Measurements from ENCODE around the gene JCAD. TPM values are rescaled to one million over a fixed set of nuclear protein-coding genes. Genes with fewer than 3 reads are reported as not detected.

The JCAD gene
- total and polyA plus RNA-seq, 2 of the 8 experiments (the other 6 are each of a cell fraction or from before 2014, with no cell fraction given) = 0.56 to 5.2 TPM

- H3K27me3 ChIP-seq (replicated peaks in 1 of 4; ENCODE audit: control insufficient read depth in 3 of 4, extremely low read depth in 1 of 4, insufficient read depth in 3 of 4, low read length in 3 of 4) = no peaks in the 10 kb centered on the region
- POLR2A ChIA-PET (ENCODE audit: partially characterized antibody) = no interaction called here
These were observed 77.9 kb downstream of the JCAD start for GRCh38 chr10:29981510-29981909.

More at GRCh38 chr10:29981510-29981909, 77.9 kb downstream of the JCAD start:
- H2BK15ac ChIP-seq (ENCODE audit: low read length) = no peak overlapping the region
- H3K14ac ChIP-seq (ENCODE audit: insufficient read length) = no peak overlapping the region
- no peak overlapping the region for H3K4ac ChIP-seq (replicated peaks; ENCODE audit: insufficient read length, low read depth, low read length)
- no peak overlapping the region for H4K91ac ChIP-seq (replicated peaks; ENCODE audit: insufficient read length, low read length)
- H3K9ac ChIP-seq (replicated peaks in 1 of 4; ENCODE audit: extremely low read depth in 1 of 4, low read depth in 3 of 4, low read length in 3 of 4) = no peak overlapping the region
- no peak overlapping the region for H3K4me3 ChIP-seq (ENCODE audit: extremely low read depth in 1 of 4, insufficient read depth in 2 of 4, low read depth in 3 of 4, low read length in 4 of 4)
- no peak for FAIRE-seq
- H2AFZ ChIP-seq (ENCODE audit: low read length) = no peak overlapping the region
- 98% methylated on average over 3 of the region's 3 CpGs; no CpG with 5 or more reads in 1 of the 2 experiments for WGBS, 2 experiments (ENCODE audit: extremely low coverage in 1 of 2, insufficient coverage in 1 of 2, insufficient read length in 1 of 2, insufficient replicate concordance in 2 of 2, low coverage in 1 of 2, low lambda C conversion rate in 2 of 2, missing lambda C conversion rate in 1 of 2)
- no peak overlapping the region for H3K23ac ChIP-seq (ENCODE audit: insufficient read length)
- H3K79me1 ChIP-seq (ENCODE audit: low read depth, low read length) = no peaks in the 10 kb centered on the region
- no peak overlapping the region for H2BK120ac ChIP-seq (replicated peaks; ENCODE audit: low read depth, low read length)
- no peak overlapping the region for H3K18ac ChIP-seq (ENCODE audit: extremely low read depth, low read length)
- no peaks in the 10 kb centered on the region for H3K36me3 ChIP-seq (ENCODE audit: control insufficient read depth in 2 of 4, insufficient read depth in 4 of 4, low read length in 3 of 4)
- H3K4me2 ChIP-seq (ENCODE audit: insufficient read depth in 1 of 2, low read depth in 2 of 2, low read length in 2 of 2) = no peak overlapping the region
- no peak overlapping the region for H4K5ac ChIP-seq (ENCODE audit: insufficient read length, low read depth, low read length)
- H2AK5ac ChIP-seq (ENCODE audit: low read depth, low read length) = no peak overlapping the region
- no peak overlapping the region for H2BK5ac ChIP-seq (ENCODE audit: low read depth, low read length)
- H3K4me1 ChIP-seq (replicated peaks in 1 of 4; ENCODE audit: control insufficient read depth in 3 of 4, insufficient read depth in 4 of 4, low read length in 3 of 4) = no peaks in the 10 kb centered on the region
- H2BK20ac ChIP-seq (ENCODE audit: low read length) = no peak overlapping the region
- H2BK12ac ChIP-seq (ENCODE audit: low read depth, low read length) = no peak overlapping the region
- DNase-seq (ENCODE audit: low read depth in 1 of 2, low spot score in 2 of 2) = no peak
- H3K79me2 ChIP-seq (ENCODE audit: control insufficient read depth in 1 of 2, insufficient read depth in 2 of 2, low read length in 2 of 2) = no peaks in the 10 kb centered on the region
- 0 out of 4 replicates have a peak, but pooled peaks cover 2 to 3% of the 10 kb centered on the region in 2 experiments for H3K9me3 ChIP-seq (ENCODE audit: insufficient read depth in 2 of 2, low read depth in 1 of 2, low read length in 1 of 2)
- no peak overlapping the region for H3K27ac ChIP-seq (ENCODE audit: low read depth, low read length)
- no peak overlapping the region for H3K56ac ChIP-seq (replicated peaks; ENCODE audit: insufficient read length, low read depth, low read length)
- CTCF ChIA-PET (ENCODE audit: partially characterized antibody) = interaction anchor here (1.7 kb wide), 1 partner anchor 16 kb away, joined by 6 read pairs; no protein-coding TSS in a partner anchor
- no peak overlapping the region for H4K8ac ChIP-seq (ENCODE audit: extremely low read depth, insufficient read depth, low read length)
- H4K20me1 ChIP-seq (replicated peaks in 1 of 2; ENCODE audit: control insufficient read depth in 1 of 2, insufficient read depth in 2 of 2, low read length in 2 of 2) = no peaks in the 10 kb centered on the region
- TF ChIP-seq TCF12 (IDR thresholded peaks at IDR 0.05; ENCODE audit: low read depth, low read length) (no peak), BRCA1 (IDR thresholded peaks at IDR 0.05; ENCODE audit: low read depth, low read length) (no peak)
- H3K23me2 ChIP-seq (ENCODE audit: low read depth, low read length) = no peaks in the 10 kb centered on the region
